Adipocyte (in vitro differentiated cells): ENCODE data around the gene PDCD10.

Experiments
- DNase-seq: peaks from one replicate; pipeline ENCODE4 v3.0.0-alpha.2; 2015; ENCODE audit warnings: low read depth
- H3K27me3 ChIP-seq: replicated peaks from 2 replicates; pipeline ENCODE4 v1.7.0; 2013; ENCODE audit warnings: mild to moderate bottlenecking, low read length, moderate library complexity; ENCODE audit not compliant: control insufficient read depth, insufficient read depth
- H3K36me3 ChIP-seq: 2 replicates; pipeline ENCODE4 v1.7.0; 2013; ENCODE audit warnings: low read length, mild to moderate bottlenecking, moderate library complexity; ENCODE audit not compliant: control insufficient read depth, insufficient read depth, severe bottlenecking
- H3K4me1 ChIP-seq: 2 replicates; pipeline ENCODE4 v1.7.0; 2013; ENCODE audit warnings: mild to moderate bottlenecking, low read length, moderate library complexity; ENCODE audit not compliant: control insufficient read depth, insufficient read depth
- H3K4me3 ChIP-seq: 2 replicates; pipeline ENCODE4 v1.7.0; 2013; ENCODE audit warnings: mild to moderate bottlenecking, low read length, moderate library complexity
- H3K9ac ChIP-seq: 2 replicates; pipeline ENCODE4 v1.7.0; 2013; ENCODE audit warnings: mild to moderate bottlenecking, low read length, moderate library complexity
- H3K9me3 ChIP-seq: 2 replicates; pipeline ENCODE4 v1.7.0; 2013; ENCODE audit warnings: mild to moderate bottlenecking, low read length, moderate library complexity; ENCODE audit not compliant: control insufficient read depth

Gene PDCD10

DNA sequence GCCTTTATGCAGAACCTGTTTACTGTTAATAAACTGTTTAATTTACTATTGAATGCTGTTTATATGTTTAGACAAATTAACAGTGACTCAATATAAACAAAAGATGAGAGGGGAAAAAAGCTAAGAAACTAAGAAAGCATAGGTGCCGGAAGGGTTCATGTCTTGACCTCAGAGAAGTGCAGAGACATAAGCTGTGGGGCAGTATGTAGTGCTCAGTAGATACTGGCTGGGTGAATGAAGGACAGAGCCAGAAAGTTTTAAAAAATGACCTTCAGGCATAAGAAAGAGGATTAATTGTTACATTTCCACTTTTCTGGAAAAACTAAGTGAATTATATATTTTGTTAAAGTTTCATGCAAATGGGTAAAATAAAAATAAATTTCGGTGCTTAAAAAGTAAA, 15.0 kb upstream of the PDCD10 start:
- Histone ChIP-seq H3K4me3 (no peak overlapping the region), H3K9ac (no peak overlapping the region), H3K27me3 (no peaks in the 10 kb centered on the region), H3K4me1 (no peaks in the 10 kb centered on the region), H3K36me3 (no peaks in the 10 kb centered on the region), H3K9me3 (no peaks in the 10 kb centered on the region)
- no peak for DNase-seq

- no peak for DNase-seq
- Histone ChIP-seq H3K36me3 (no peaks in the 10 kb centered on the region), H3K27me3 (no peaks in the 10 kb centered on the region), H3K4me3 (no peak overlapping the region), H3K9ac (no peak overlapping the region), H3K9me3 (no peaks in the 10 kb centered on the region), H3K4me1 (no peaks in the 10 kb centered on the region)
Measured at GRCh38 chr3:167749209-167749608, 14.5 kb upstream of the PDCD10 start.

DNA sequence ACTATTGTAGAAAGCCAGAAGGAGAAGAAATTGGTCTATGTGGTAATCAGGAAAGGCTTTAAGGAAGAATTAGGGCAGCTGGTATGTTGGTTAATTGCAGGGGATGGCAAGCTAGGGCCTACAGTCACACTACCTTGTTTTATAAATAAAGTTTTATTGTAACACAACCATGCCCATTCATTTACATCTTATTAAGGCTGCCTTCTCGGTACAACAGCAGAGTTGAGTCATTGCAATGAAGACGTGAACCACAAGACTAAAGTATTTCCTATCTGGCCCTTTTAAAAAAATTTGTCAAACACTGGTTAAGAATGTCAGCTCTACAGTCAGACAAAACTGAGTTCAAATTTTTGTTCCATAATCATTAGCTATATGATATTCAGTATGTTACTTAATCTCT, 9.1 kb upstream of the PDCD10 start:
- H3K27me3 ChIP-seq: no peaks in the 10 kb centered on the region
- no peaks in the 10 kb centered on the region for H3K36me3 ChIP-seq
- no peak overlapping the region for H3K9ac ChIP-seq
- H3K9me3 ChIP-seq: no peaks in the 10 kb centered on the region
- no peak for DNase-seq
- no peak overlapping the region for H3K4me3 ChIP-seq
- no peaks in the 10 kb centered on the region for H3K4me1 ChIP-seq

DNA sequence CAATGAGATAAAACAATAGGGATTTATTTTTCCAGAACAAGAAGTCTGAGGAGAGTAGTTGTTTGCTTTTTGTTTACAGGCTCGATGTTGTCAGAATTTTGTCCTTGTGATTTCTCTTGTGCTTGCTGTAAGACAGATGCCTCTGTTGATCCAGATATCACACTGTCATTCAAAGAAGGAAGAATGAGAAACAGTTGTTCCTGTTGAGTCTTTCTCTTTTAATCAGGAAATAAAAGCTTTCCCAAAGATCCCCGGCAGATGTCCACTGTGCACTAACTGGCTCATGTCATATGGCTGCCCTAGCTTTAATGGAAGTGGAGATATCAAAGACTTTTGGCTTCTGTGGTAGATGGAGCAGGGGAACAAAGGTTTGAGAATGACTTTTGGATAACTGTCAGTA, 7.6 kb upstream of the PDCD10 start:
- H3K27me3 ChIP-seq: no peaks in the 10 kb centered on the region
- H3K4me3 ChIP-seq: no peak overlapping the region
- H3K36me3 ChIP-seq: no peaks in the 10 kb centered on the region
- no peaks in the 10 kb centered on the region for H3K4me1 ChIP-seq
- no peaks in the 10 kb centered on the region for H3K9me3 ChIP-seq
- no peak overlapping the region for H3K9ac ChIP-seq
- DNase-seq: no peak

- peak; percentile 36 for DNase-seq
- no peaks in the 10 kb centered on the region for H3K27me3 ChIP-seq
Measured at GRCh38 chr3:167740961-167741587, 6.4 kb upstream of the PDCD10 start.

GRCh38 chr3:167739190-167739810, 4.6 kb upstream of the PDCD10 start:
- Histone ChIP-seq H3K4me1 (peaks cover 9% of the 10 kb centered on the region), H3K9me3 (no peaks in the 10 kb centered on the region)
- DNase-seq: no peak

More at GRCh38 chr3:167740961-167741587, 6.4 kb upstream of the PDCD10 start:
- Histone ChIP-seq H3K36me3 (no peaks in the 10 kb centered on the region), H3K9me3 (no peaks in the 10 kb centered on the region), H3K4me1 (peaks cover 5% of the 10 kb centered on the region), H3K9ac (no peak overlapping the region), H3K4me3 (no peak overlapping the region)

GRCh38 chr3:167738037-167738436, 3.3 kb upstream of the PDCD10 start:
- DNase-seq: no peak

More at GRCh38 chr3:167739190-167739810, 4.6 kb upstream of the PDCD10 start:
- Histone ChIP-seq H3K9ac (no peak overlapping the region), H3K4me3 (no peak overlapping the region), H3K36me3 (no peaks in the 10 kb centered on the region), H3K27me3 (no peaks in the 10 kb centered on the region)

GRCh38 chr3:167736997-167737396, 2.3 kb upstream of the PDCD10 start:
- no peak for DNase-seq
- no peak overlapping the region for H3K9ac ChIP-seq
- H3K36me3 ChIP-seq: no peaks in the 10 kb centered on the region
- no peaks in the 10 kb centered on the region for H3K27me3 ChIP-seq
- H3K4me1 ChIP-seq: peaks cover 19% of the 10 kb centered on the region
- H3K4me3 ChIP-seq: no peak overlapping the region
- no peaks in the 10 kb centered on the region for H3K9me3 ChIP-seq

More at GRCh38 chr3:167738037-167738436, 3.3 kb upstream of the PDCD10 start:
- Histone ChIP-seq H3K9ac (no peak overlapping the region), H3K9me3 (no peaks in the 10 kb centered on the region), H3K36me3 (no peaks in the 10 kb centered on the region), H3K27me3 (no peaks in the 10 kb centered on the region), H3K4me3 (no peak overlapping the region), H3K4me1 (peaks cover 19% of the 10 kb centered on the region)

- H3K36me3 ChIP-seq: no peaks in the 10 kb centered on the region
- peak overlapping the region; percentile 87 for H3K9ac ChIP-seq
- peak overlapping the region; percentile 97 for H3K4me3 ChIP-seq
- no peaks in the 10 kb centered on the region for H3K9me3 ChIP-seq
- DNase-seq: no peak
- no peaks in the 10 kb centered on the region for H3K27me3 ChIP-seq
- peaks cover 19% of the 10 kb centered on the region for H3K4me1 ChIP-seq
Measured at GRCh38 chr3:167736264-167736787, 1.6 kb upstream of the PDCD10 start.

DNA sequence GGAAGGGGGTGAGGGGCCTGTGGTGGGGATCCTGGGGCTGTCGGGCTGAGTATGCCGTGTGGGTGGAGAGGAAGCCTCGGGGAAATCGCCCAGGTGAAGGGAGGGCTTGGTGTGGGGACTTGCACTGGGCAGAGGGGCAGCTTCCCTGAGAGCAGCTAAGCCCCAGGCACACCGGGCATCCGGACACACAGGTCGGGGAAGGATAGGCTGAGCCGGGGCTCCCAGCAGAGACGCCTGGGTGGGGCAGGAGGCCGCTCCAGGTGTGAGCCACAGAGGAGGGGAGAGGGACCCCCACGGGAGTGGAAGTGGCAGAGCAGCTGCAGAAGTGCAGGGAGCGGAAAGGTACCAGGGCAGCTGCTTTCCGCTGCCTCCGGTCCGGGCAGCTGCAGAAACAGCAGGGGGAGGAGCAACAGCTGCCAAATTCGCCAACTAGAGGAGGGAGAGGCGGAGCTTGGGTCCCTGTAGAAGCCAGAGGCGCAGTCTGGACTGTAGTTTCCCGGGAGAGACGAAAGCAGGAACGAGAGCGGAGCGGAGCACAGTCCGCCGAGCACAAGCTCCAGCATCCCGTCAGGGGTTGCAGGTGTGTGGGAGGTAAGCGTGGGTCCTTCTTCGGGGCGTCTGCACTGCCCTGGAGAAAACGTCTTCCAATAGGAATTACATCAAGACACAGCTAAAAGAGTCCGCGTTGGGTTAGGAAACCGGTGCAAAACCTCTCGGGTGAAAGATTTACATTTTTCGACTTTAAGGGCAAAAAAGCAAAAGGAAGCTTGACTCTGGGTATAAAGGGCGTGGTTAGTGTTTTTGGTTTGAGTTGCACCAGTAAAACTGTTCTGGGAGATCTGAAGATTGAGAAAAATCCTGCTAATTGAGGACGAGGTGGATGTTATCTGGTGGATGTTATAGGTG, 794 bp upstream of the PDCD10 start, which contains the start of gene SERPINI1:
SERPINI1 (plus strand) TSS at position 489 of the 906 bp plus-strand sequence. CDS start 53,408 bp downstream, outside the sequence.
- Histone ChIP-seq H3K4me3 (peak within 1 kb of the TSS; percentile 97), H3K4me1 (peaks cover 19% of the 10 kb centered on the region), H3K27me3 (no peaks in the 10 kb centered on the region), H3K36me3 (no peaks in the 10 kb centered on the region), H3K9me3 (no peaks in the 10 kb centered on the region), H3K9ac (peak within 1 kb of the TSS; percentile 87)
- DNase-seq: peak; percentile 96
